GM08714 (cell line): ENCODE results near the gene KLHDC4.
"Not testable (repeated sequence)": the region's sequence is repeated elsewhere in the genome, so short reads cannot be mapped to it uniquely, and the experiment has no call there.

Source experiments
- H3K4me3 ChIP-seq: fragments of 200-500 bp; sonication (Bioruptor generic); 2 replicates; pipeline ENCODE4 v1.5.1; 2014; ENCODE audit warnings: mild to moderate bottlenecking, low read length, inconsistent platforms
- ZNF274 ChIP-seq: IDR thresholded peaks from 2 replicates; pipeline ENCODE4 v1.6.1; 2012; ENCODE audit warnings: mild to moderate bottlenecking, low read depth, low read length

Gene KLHDC4

GRCh38 chr16:87792205-87792565, 26.4 kb upstream of the KLHDC4 start:
- no peak for TF ChIP-seq ZNF274
- H3K4me3 ChIP-seq, result no peak overlapping the region

GRCh38 chr16:87791295-87792204, 25.8 kb upstream of the KLHDC4 start:
- no peak overlapping the region for H3K4me3 ChIP-seq
- no peak for TF ChIP-seq ZNF274

- H3K4me3 ChIP-seq, result no peak overlapping the region
- no peak for TF ChIP-seq ZNF274
These were observed 24.7 kb upstream of the KLHDC4 start for GRCh38 chr16:87790292-87791100.

- no peak for TF ChIP-seq ZNF274
- H3K4me3 ChIP-seq, result no peak overlapping the region
These were observed 23.9 kb upstream of the KLHDC4 start for GRCh38 chr16:87789437-87790291.

GRCh38 chr16:87788730-87789436, 23.1 kb upstream of the KLHDC4 start:
- not testable (repeated sequence) for H3K4me3 ChIP-seq

GRCh38 chr16:87787451-87788091, 21.8 kb upstream of the KLHDC4 start:
- not testable (repeated sequence) for H3K4me3 ChIP-seq

- no peak overlapping the region for H3K4me3 ChIP-seq
- TF ChIP-seq ZNF274, result no peak
These were observed 19.0 kb upstream of the KLHDC4 start for GRCh38 chr16:87784812-87785211.

GRCh38 chr16:87782033-87782432, 16.2 kb upstream of the KLHDC4 start:
- H3K4me3 ChIP-seq, result no peak overlapping the region
- no peak for TF ChIP-seq ZNF274

- no peak for TF ChIP-seq ZNF274
- no peak overlapping the region; the same call in 1 of the 2 replicates for H3K4me3 ChIP-seq
These were observed 14.7 kb upstream of the KLHDC4 start for GRCh38 chr16:87780385-87780989.

GRCh38 chr16:87778830-87779579, 13.2 kb upstream of the KLHDC4 start:
- no peak for TF ChIP-seq ZNF274
- no peak overlapping the region; the same call in 1 of the 2 replicates for H3K4me3 ChIP-seq

GRCh38 chr16:87778476-87778829, 12.7 kb upstream of the KLHDC4 start:
- no peak overlapping the region; the same call in 1 of the 2 replicates for H3K4me3 ChIP-seq
- TF ChIP-seq ZNF274, result no peak

GRCh38 chr16:87773836-87774235, 8.1 kb upstream of the KLHDC4 start:
- H3K4me3 ChIP-seq, result not testable (repeated sequence)

GRCh38 chr16:87767456-87767855, 1.7 kb upstream of the KLHDC4 start:
- H3K4me3 ChIP-seq, result not testable (repeated sequence)
